NCI-H2171 (cell line): ENCODE data around the gene DLG5.

Experiments used
- DNase-seq: peaks from one replicate; lab custom pipeline; 2025; lab: John Stamatoyannopoulos, UW

The DLG5 gene

DNA sequence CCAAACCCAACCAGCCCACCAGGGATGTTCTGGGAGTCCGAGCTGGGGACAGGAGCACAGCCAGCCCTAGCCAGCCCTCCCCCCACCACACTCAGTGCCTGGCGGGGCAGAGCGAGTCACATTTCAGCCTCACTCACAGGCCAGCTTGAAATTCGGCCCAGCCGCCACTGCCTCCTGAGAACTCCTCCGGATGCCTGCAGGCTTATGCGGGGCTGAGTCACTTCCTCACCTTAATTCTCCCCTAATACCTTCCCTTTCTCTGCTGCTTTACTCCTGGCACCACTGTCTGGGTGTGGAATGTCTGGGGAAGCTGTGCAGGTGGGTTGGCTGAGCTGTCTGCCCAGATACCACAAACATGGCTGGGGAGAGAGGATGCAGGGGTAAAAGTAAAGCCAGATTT lies 22.6 kb upstream of the DLG5 start:
- DNase-seq, result no peak

GRCh38 chr10:77946084-77946483 lies 19.5 kb upstream of the DLG5 start:
- no peak for DNase-seq

DNA sequence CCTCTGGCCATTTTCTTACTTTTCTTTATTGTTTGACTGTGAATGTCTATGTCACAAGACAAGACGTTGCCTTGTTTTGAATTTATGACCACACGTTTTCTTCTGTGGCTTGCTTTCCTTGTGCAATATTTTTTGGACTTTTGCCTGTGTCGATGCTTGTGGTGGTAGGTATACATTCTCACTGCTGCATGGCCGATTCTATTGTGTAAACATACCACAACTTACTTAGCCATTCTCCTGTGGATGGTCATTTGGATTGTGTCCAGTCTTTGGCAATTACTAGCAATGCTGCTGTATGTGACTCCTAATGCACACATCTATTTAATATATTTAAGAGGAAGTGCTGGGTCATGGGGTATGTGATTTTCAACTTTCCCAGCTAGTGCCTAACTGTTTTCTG lies 18.0 kb upstream of the DLG5 start:
- no peak for DNase-seq

DNA sequence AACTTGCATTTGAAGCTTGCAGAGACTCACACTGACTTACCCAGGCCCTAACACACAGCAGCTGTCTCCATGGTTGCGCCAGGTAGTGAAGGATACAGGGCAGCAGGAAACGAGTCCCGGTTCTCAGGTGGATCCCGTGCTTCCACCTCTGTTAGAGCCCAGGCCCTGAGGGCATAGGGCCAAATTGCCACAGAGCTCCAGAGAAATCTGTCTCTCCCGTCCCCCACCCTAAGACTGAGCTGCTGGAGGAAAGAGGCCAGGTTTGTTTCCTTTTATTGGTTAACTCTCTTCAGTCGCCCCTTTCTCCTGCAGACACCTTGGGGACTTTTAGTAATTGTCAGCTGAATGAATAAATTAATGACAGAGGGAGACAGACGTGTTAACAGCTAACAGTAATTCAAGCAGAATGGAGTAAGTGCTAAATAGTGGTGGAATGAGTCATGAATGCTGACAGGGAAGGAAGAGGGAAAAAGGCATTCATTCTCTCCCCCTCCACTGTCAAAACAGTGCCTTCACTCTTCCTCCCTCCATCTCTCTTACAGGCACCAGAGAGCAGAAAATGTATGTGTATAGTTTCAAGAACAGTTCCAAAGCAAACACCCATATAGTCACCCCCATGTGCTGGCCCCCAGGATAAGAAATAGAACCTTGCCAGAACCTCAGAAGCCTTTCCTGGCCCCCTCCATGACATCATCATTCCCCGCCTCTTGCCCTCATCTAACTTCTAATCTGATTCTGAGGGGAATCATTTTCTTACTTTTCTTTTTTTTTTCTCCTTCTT lies 16.8 kb upstream of the DLG5 start:
- DNase-seq, result peak; percentile 21

- DNase-seq, result no peak
These were observed 15.2 kb upstream of the DLG5 start for GRCh38 chr10:77941790-77942189.

DNA sequence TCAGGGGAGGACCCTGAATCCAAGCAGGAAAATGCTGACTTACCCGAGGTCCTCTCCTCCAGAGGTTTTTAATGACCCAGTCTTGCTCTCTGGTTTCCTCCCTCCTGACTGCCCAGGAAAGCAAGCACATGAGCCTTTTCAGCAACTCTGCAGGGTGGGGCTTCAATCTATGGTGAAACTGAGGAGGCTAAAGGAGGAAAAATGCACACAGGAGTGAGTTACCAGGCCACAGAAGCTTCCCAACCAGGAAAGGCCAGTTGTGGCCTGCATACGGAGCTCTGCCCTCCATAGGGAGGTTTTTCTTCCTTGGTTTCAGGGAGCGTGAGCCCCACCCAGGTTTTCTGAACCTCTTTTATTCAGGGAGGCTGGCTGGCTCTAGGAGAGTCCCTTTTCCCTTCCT lies 14.1 kb upstream of the DLG5 start:
- DNase-seq, result no peak

DNA sequence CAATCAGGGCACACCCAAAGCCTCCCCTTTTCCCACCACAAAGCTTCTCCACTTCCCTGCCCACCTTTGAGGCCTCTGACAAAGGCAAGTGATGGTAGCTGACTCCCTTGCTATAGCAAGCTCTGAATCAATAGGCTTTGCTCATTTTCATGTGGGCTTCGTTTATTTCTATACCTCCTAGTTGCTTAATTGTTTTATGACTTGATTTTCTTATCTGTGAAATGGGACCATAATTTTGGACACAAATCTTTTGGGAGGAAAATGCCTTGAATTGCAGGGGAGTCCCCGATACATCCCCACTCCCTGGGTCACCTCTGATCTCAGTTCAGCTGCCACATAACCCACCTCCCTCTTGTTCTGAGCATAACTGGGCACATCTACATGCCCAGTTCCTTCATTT lies 13.7 kb upstream of the DLG5 start:
- no peak for DNase-seq

DNA sequence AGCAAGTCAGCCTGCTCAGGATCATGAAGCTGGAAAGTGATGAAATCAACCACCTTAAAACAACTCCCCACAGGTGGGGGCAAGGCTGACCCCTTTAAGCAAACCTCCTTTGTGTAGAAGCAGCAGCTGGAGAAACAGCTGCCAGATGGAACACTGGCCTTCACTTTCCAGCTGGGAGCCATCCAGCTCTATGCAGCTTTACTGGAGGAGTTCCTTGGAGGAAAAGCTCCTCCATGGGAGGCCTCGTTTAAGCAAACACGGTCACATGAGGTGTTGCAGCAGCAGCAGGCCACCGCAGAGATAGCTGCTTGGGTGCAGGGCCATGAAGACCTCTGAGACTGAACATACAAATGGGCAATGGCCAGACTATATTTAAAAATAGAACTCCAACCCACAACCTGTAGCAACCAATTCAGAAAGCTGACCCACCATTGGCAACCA lies 13.0 kb upstream of the DLG5 start:
- no peak for DNase-seq

GRCh38 chr10:77936697-77937567 lies 10.4 kb upstream of the DLG5 start:
- no peak for DNase-seq

- DNase-seq, result peak; percentile 20
These were observed 5.6 kb upstream of the DLG5 start for GRCh38 chr10:77932016-77932715.

DNA sequence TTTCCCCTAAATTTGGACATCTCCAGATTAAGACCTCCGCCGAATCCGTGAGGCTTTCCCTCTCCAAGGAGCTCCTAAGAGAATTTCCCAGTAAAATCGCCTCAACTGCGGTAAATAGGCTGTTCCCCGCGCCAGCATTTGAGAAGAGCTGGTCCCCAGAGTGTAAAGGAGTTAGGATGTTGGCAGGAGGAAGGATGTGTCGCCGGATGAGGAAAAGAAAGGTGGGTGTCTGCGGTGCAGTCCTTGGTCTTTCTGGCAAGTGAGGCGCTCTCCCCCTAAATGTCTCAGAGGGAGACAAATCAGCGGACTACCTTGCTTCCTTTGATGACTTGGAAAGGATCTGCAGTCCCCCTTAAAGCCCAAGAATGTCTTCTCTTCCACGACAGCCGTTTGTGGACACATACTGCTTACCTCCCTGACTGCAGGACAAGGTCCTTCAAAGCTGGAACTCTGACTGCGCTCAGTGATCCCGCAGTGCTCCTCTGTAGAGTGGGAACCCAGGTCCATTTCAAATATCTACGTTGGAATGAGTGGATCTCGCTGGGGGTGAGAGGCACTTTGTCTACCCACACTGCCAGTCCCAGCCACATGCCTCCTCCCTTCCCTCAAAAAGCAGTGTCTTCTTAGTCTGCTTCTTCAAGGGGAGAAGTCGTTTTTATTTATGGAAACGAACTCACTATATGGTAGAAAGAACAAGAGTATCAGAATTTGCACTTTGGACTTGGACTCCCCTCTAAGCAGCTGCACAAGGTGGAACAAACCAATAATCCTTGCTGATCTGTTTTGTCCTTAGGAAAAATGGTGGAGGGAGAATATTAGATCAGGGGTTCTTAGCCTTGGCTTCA lies 1.1 kb upstream of the DLG5 start:
- DNase-seq, result peak; percentile 16

- DNase-seq, result peak; percentile 7
These were observed 575 bp downstream of the DLG5 start for GRCh38 chr10:77925795-77926565.

DNA sequence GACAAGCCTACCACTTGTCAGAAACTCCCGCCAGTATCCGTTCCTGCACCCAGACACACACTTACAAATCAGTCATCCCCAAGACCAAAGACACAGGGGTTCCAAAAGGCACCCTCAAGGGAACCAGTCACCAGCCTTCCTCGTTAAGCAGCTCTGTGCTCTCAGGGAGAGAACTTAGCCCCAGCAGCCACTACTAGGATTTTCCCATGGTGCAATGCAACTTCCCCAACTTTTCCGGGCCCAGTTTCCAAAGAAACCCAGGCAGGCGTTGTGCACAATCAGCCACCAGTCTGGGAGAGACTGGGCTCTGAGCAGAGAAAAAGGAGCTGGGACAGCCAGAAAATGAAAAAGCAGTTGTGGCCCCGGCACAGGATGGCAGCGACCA lies 1.2 kb downstream of the DLG5 start:
- no peak for DNase-seq

DNA sequence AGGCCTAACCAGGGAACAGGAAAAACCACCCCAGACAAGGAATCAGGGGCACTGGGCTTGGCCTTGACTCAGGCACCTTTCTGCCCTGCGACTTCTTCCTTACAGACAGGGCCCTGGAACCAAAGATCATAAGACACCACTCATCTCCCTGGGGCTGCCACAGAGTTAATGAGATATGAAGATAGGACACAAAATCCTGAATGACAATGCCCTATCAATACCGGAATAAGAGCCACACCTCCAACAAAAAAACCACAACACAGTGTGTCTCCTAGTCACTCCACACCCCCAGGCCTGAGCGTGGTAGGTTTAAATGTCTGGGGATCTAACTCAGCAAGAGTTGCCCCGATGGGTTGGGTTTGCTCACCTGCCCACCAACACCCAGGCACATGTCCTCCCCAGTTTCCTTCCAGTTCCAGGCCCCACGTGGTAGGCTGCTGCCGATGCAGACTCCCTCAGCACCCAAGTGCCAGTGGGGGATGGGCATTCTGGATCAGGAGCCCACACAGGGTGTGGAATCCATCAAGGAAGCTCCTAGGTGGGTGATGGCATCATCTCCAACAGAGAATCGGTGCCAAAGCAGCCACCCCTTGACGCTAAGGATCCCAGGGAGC lies 3.9 kb downstream of the DLG5 start:
- DNase-seq, result no peak

GRCh38 chr10:77922055-77922454 lies 4.5 kb downstream of the DLG5 start:
- no peak for DNase-seq

GRCh38 chr10:77921395-77921794 lies 5.2 kb downstream of the DLG5 start:
- DNase-seq, result no peak

DNA sequence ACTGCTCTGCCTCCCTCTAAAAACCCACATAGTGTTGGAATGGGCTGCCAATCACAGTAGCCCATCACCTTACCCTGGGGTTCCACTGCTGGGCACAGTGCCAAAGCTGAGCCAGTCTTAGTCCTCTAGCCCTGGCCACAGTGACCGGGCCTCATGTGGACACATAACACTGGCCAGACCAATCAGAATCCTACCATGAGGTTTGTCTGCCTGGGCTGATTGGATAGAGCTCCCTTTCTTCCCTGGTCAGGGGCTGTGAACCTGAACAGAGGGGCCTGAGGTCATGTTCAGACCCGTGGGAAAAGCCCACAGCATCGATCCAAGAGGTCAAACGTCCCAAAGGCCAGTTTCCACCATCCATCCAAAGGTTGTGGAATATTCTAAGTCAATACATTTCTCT lies 6.1 kb downstream of the DLG5 start:
- no peak for DNase-seq

DNA sequence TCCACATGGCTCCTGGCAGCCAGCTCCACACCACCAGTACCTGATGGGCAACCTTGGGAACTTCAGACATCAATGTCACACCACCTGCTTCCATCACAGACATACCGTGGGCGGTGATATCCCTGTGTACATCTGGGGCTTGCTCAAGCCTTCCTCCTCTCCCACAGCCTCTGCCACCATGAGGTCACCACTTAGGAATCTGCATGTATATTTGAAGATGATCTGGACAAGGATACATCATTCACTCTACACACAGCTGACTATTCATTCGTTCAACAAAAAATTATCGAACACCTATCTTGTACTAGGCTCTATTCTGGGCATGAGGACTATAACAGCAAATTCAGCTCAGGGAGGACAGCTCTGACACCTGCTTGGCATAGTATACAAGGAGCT lies 6.8 kb downstream of the DLG5 start:
- DNase-seq, result no peak

DNA sequence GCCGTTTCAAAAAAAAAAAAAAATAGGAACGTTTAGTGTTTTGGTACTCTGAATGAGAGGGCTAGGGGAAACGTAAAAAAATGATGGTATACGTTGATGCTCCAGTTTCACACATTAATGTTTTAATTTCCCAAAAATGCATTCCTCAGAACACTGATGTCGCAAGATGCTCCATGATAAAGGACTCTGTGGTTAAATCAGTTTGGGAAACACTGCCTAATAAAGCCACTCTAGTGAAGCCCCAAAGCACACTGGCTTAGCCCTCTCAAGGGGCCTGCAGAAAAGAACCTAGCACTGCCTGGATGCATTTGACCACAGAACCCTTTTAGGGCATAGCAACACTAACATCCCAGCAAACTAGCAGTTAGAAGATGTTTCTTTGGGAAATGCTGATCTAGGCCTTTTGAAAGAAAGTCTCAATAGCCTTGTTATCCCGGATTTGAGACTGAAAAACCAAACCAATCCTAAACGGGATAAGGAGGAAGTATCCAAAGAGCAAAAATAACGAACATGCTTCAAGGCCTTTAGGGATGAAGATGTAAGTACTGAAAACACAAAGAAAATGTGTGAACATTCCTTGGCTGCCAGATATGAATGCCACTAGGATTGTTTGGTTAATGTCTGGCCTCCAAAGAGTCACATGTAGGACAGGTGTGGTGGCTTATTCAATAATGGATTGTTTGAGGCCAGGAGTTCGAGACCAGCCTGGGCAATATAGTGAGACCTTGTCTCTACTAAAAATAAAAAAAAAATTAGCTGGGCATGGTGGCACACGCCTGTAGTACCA lies 11.0 kb downstream of the DLG5 start:
- DNase-seq, result no peak

- no peak for DNase-seq
These were observed 13.5 kb downstream of the DLG5 start for GRCh38 chr10:77913090-77913489.
